IPS-15b (cell line): Measurements from ENCODE around the gene GGT6.

Experiments
- H3K27me3 ChIP-seq: one replicate; pipeline ENCODE4 v1.6.1; 2013; ENCODE audit warnings: low read length; ENCODE audit not compliant: control insufficient read depth, insufficient read depth
- H3K36me3 ChIP-seq: one replicate; pipeline ENCODE4 v1.6.1; 2013; ENCODE audit warnings: low read length; ENCODE audit not compliant: control insufficient read depth, insufficient read depth
- H3K4me1 ChIP-seq: one replicate; pipeline ENCODE4 v1.6.1; 2013; ENCODE audit warnings: mild to moderate bottlenecking, low read length; ENCODE audit not compliant: control insufficient read depth, insufficient read depth
- H3K4me3 ChIP-seq: one replicate; pipeline ENCODE4 v1.5.1; 2013; ENCODE audit warnings: low read depth, low read length
- H3K9ac ChIP-seq: one replicate; pipeline ENCODE4 v1.6.1; 2013; ENCODE audit warnings: low read depth, mild to moderate bottlenecking, low read length
- H3K9me3 ChIP-seq: one replicate; pipeline ENCODE4 v1.6.1; 2013; ENCODE audit warnings: mild to moderate bottlenecking, low read length; ENCODE audit not compliant: control insufficient read depth, insufficient read depth

The GGT6 gene

DNA sequence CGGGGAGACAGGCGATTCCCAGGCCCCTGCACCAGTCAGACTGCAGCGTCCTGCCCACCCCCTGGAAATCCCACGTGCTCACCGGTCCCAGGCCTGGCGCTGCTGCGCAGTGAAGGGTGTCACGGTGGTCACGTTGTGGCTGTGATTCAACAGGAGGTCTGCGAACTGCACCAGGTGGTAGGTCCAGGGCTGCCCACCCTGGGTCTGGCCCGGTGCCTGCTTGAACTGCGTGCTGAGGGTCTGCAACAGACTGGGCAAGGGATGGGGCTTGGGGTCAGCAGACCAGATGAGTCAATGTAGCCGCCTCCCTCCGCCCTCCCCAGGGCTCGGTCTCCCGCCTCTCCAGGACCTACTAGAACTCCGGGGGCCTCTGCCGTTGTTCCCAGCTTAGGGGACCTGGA, 12.3 kb downstream of the GGT6 start:
- no peaks in the 10 kb centered on the region for H3K9me3 ChIP-seq
- no peaks in the 10 kb centered on the region for H3K4me1 ChIP-seq
- no peak overlapping the region for H3K9ac ChIP-seq
- peaks cover 91% of the 10 kb centered on the region for H3K36me3 ChIP-seq
- no peaks in the 10 kb centered on the region for H3K27me3 ChIP-seq
- H3K4me3 ChIP-seq = no peak overlapping the region

- H3K36me3 ChIP-seq = peaks cover 92% of the 10 kb centered on the region
Measured at GRCh38 chr17:4547118-4547906, 13.1 kb downstream of the GGT6 start.

DNA sequence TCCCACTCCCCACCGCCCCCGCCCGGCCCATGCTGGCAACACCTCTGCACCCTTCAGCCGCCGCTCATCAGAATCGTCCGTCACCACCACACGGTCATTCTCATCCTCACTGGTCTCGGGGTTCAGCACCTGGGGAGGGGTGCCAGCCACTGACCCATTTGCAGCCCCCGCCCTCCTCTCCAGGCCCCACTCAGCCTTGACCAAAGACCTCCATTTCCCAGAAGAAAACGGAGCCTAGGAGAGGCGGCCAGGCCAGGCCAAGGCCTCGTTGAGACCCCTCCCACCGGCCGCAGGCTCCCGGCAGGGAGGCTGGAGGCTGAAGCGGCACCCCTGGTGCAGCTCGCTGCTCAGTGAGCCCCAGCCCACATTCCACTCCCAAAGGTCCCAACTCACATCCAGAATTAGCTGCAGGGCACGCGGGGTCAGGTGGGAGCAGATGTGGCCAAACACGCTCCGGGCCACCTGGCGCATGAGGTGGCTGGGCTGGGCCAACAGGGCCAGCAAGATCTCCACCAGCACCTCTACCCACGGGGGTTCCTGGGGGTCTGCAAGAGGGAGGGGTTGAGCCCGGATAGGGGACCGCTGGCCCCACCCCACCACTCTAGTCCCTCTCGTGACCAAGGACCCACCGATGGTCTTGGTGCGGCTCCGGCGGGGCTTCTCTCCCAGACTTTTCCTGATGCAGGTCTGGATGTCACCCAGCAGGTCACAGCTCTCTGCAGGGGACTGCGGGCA, 15.0 kb downstream of the GGT6 start:
- Histone ChIP-seq H3K4me3 (no peak overlapping the region), H3K4me1 (no peaks in the 10 kb centered on the region), H3K27me3 (no peaks in the 10 kb centered on the region), H3K36me3 (peaks cover 93% of the 10 kb centered on the region), H3K9ac (no peak overlapping the region), H3K9me3 (no peaks in the 10 kb centered on the region)

More at GRCh38 chr17:4547118-4547906, 13.1 kb downstream of the GGT6 start:
- no peaks in the 10 kb centered on the region for H3K4me1 ChIP-seq
- no peak overlapping the region for H3K9ac ChIP-seq
- no peaks in the 10 kb centered on the region for H3K27me3 ChIP-seq
- H3K4me3 ChIP-seq = no peak overlapping the region
- H3K9me3 ChIP-seq = no peaks in the 10 kb centered on the region

GRCh38 chr17:4544951-4545216, 15.5 kb downstream of the GGT6 start:
- H3K4me3 ChIP-seq = no peak overlapping the region

GRCh38 chr17:4544135-4544950, 16.0 kb downstream of the GGT6 start:
- no peak overlapping the region for H3K9ac ChIP-seq
- H3K9me3 ChIP-seq = no peaks in the 10 kb centered on the region
- H3K4me3 ChIP-seq = no peak overlapping the region
- no peaks in the 10 kb centered on the region for H3K4me1 ChIP-seq
- H3K27me3 ChIP-seq = no peaks in the 10 kb centered on the region
- H3K36me3 ChIP-seq = peaks cover 93% of the 10 kb centered on the region

More at GRCh38 chr17:4544951-4545216, 15.5 kb downstream of the GGT6 start:
- Histone ChIP-seq H3K4me1 (no peaks in the 10 kb centered on the region), H3K27me3 (no peaks in the 10 kb centered on the region), H3K36me3 (peaks cover 93% of the 10 kb centered on the region), H3K9ac (no peak overlapping the region), H3K9me3 (no peaks in the 10 kb centered on the region)

- Histone ChIP-seq H3K9ac (no peak overlapping the region), H3K9me3 (no peaks in the 10 kb centered on the region), H3K4me1 (no peaks in the 10 kb centered on the region), H3K4me3 (no peak overlapping the region), H3K36me3 (peaks cover 91% of the 10 kb centered on the region), H3K27me3 (no peaks in the 10 kb centered on the region)
Measured at GRCh38 chr17:4543557-4544026, 16.8 kb downstream of the GGT6 start.

DNA sequence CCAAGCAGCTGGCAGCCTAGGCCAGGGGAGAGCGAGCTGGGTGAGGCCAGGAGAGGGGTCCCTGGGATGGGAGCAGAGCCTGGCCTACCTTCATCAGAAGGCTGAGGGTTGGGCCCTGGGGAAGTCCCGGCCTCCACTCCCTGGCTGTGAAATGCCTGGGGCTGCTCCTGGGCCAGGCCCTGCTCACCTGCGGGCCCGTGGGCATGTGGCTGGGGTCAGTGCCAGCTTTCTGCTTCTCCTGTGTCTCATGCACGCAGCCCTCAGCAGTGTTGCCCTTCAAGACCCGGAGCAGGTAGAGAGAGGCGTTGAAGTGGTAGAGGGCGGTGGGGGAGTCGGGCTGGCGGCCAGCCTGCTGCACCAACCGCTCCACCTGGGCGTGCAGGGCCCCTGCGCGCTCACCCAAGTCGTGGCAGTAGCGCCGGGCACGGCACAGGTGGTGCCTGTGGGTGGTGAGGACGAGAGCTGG, 17.6 kb downstream of the GGT6 start:
- H3K4me1 ChIP-seq = no peaks in the 10 kb centered on the region
- H3K27me3 ChIP-seq = no peaks in the 10 kb centered on the region
- H3K9me3 ChIP-seq = no peaks in the 10 kb centered on the region
- peaks cover 91% of the 10 kb centered on the region for H3K36me3 ChIP-seq
- H3K9ac ChIP-seq = no peak overlapping the region
- no peak overlapping the region for H3K4me3 ChIP-seq

- no peaks in the 10 kb centered on the region for H3K4me1 ChIP-seq
- H3K27me3 ChIP-seq = no peaks in the 10 kb centered on the region
- H3K4me3 ChIP-seq = no peak overlapping the region
- no peak overlapping the region for H3K9ac ChIP-seq
- peaks cover 90% of the 10 kb centered on the region for H3K36me3 ChIP-seq
- no peaks in the 10 kb centered on the region for H3K9me3 ChIP-seq
Measured at GRCh38 chr17:4542003-4542725, 18.2 kb downstream of the GGT6 start.

GRCh38 chr17:4541328-4542002, 18.9 kb downstream of the GGT6 start:
- Histone ChIP-seq H3K9me3 (no peaks in the 10 kb centered on the region), H3K36me3 (peaks cover 84% of the 10 kb centered on the region)

DNA sequence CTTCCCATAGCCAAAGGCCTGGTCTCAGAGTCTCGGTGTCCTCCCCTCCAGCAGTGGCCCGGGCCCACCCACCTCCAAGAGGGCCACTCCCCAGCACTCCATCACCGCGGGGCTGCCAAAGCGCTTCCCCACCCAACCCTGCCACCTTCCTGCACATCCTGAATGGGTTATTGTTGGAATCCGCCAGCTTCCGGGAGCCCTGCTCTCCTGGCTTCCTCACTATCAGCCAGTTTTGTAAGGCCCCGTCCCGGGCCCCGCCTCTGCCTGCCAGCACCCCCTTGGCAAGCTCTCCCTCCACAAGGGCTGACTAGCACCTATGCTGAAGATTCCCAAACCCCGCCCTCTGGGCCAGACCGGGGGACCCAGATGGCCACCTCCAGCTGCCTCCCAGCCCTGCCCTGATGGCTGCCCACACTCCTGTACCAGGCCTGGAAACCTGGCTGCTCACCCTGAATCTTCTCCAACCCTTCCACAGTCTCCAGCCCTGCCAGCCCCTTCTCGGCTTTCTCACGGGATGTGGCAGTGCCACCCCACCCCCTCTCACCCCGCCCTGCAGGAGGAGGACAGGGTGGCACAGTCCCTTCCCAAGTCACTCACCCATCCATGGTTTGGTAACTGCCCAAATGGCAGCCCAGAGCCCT, 19.6 kb downstream of the GGT6 start:
- Histone ChIP-seq H3K4me3 (no peak overlapping the region), H3K4me1 (peaks cover 2% of the 10 kb centered on the region), H3K27me3 (no peaks in the 10 kb centered on the region), H3K9me3 (no peaks in the 10 kb centered on the region), H3K9ac (no peak overlapping the region), H3K36me3 (peaks cover 82% of the 10 kb centered on the region)

More at GRCh38 chr17:4541328-4542002, 18.9 kb downstream of the GGT6 start:
- Histone ChIP-seq H3K9ac (no peak overlapping the region), H3K4me3 (no peak overlapping the region), H3K4me1 (peaks cover 2% of the 10 kb centered on the region), H3K27me3 (no peaks in the 10 kb centered on the region)
